GM12801 (cell line): ENCODE data around the gene DCP1A.

Experiments
- TF ChIP-seq, protein P1 (sequence below): IDR thresholded peaks from one replicate; pipeline ENCODE4 v1.5.1; 2011; ENCODE audit warnings: control low read depth; ENCODE audit not compliant: insufficient read length; ENCODE audit errors: extremely low read depth

The DCP1A gene

GRCh38 chr3:53342353-53342752 lies 5.0 kb downstream of the DCP1A start:
- TF ChIP-seq, protein P1, sequence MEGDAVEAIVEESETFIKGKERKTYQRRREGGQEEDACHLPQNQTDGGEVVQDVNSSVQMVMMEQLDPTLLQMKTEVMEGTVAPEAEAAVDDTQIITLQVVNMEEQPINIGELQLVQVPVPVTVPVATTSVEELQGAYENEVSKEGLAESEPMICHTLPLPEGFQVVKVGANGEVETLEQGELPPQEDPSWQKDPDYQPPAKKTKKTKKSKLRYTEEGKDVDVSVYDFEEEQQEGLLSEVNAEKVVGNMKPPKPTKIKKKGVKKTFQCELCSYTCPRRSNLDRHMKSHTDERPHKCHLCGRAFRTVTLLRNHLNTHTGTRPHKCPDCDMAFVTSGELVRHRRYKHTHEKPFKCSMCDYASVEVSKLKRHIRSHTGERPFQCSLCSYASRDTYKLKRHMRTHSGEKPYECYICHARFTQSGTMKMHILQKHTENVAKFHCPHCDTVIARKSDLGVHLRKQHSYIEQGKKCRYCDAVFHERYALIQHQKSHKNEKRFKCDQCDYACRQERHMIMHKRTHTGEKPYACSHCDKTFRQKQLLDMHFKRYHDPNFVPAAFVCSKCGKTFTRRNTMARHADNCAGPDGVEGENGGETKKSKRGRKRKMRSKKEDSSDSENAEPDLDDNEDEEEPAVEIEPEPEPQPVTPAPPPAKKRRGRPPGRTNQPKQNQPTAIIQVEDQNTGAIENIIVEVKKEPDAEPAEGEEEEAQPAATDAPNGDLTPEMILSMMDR = no peak

DNA sequence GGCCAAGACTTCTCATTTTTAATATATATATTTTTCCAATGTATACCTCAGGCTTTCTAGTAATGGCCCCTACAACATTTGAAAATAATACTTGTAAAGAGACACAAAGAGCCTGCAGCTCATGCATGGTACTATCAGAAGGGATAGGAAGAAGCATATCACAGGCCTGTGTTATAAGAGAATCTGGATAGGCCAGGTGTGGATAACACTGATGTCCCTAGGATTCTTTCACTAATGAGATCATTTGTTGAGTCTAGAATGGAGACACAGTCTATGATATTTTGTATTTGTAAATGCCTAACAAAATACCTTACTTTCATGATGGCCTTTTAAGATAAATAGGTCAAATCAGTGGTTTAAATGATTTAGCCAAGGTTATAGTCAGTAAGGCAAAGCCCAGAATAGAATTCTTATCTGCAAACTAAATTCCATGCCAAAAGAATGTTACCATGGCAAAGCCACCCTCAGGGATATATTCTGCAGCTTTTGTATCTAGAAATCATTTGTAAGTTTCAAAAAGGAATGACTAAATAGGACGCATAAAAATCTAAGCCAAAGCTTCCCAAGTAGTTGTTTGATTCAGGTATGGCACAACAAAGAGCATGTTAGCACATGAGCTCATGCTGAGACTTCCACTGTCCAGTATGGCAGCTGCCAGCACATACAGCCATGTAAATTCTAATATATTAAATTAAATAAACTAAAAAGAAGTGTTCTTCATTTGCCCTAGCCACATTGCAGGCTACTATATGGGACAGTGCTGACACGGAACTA lies 10.0 kb downstream of the DCP1A start:
- TF ChIP-seq, protein P1 = no peak

GRCh38 chr3:53334742-53335141 lies 12.6 kb downstream of the DCP1A start:
- TF ChIP-seq, protein P1 = no peak

GRCh38 chr3:53331871-53332270 lies 15.5 kb downstream of the DCP1A start:
- TF ChIP-seq, protein P1 = no peak

- TF ChIP-seq, protein P1 = no peak
Observed at GRCh38 chr3:53329897-53330296, 17.4 kb downstream of the DCP1A start.

- TF ChIP-seq, protein P1 = no peak
Observed at GRCh38 chr3:53328746-53329145, 18.6 kb downstream of the DCP1A start.

GRCh38 chr3:53324105-53324504 lies 23.2 kb downstream of the DCP1A start:
- TF ChIP-seq, protein P1 = no peak

DNA sequence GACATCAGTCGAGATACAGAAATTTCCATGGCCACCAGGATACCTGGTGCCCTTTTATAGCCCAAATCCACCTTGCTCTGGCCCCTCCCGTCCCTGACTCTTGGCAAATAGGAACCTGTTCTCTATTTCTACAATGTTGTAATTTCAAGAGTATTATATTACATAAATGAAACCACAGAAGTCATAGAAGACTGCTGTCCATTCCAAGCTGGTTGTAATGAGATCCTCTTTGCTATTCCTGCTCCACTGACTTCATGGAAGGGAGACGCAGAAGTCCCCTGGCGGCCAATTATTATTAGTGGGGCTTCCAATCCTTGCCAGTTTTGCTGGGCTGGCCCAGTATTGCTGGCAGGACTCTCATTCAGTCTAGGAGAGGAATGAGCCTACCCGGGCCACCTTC lies 26.6 kb downstream of the DCP1A start:
- TF ChIP-seq, protein P1 = no peak
